Stimulated activated effector memory CD8-positive, alpha-beta T cell treated with anti-CD3 and anti-CD28 coated beads, Interleukin-12 subunit alpha, Interleukin-12 subunit beta, amount 100 ng/mL, for 72 hours (primary cell): Measurements from ENCODE around the gene MRPL18.

Experiments
- ATAC-seq: fragments of 150-1000 bp; cut with Tn5 transposase; 2 replicates; pipeline ENCODE4 v1.10.0; 2021
- DNase-seq, 2 donors: peaks; one replicate each; pipeline ENCODE4 v3.0.0; 2021 to 2022; ENCODE audit warnings: low spot score in 2 of 2
- H3K27ac Mint-ChIP-seq: one replicate; pipeline ENCODE4 v1.8.0; 2022; ENCODE audit warnings: mild to moderate bottlenecking, mixed read lengths
- H3K36me3 Mint-ChIP-seq: one replicate; pipeline ENCODE4 v1.8.0; 2022; ENCODE audit warnings: mild to moderate bottlenecking, mixed read lengths
- H3K4me1 Mint-ChIP-seq: one replicate; pipeline ENCODE4 v1.8.0; 2022; ENCODE audit warnings: mixed read lengths
- H3K4me3 Mint-ChIP-seq: one replicate; pipeline ENCODE4 v1.8.0; 2022; ENCODE audit warnings: mild to moderate bottlenecking, mixed read lengths
- H3K9me3 Mint-ChIP-seq: one replicate; pipeline ENCODE4 v1.8.0; 2022; ENCODE audit warnings: mixed read lengths

The MRPL18 gene

DNA sequence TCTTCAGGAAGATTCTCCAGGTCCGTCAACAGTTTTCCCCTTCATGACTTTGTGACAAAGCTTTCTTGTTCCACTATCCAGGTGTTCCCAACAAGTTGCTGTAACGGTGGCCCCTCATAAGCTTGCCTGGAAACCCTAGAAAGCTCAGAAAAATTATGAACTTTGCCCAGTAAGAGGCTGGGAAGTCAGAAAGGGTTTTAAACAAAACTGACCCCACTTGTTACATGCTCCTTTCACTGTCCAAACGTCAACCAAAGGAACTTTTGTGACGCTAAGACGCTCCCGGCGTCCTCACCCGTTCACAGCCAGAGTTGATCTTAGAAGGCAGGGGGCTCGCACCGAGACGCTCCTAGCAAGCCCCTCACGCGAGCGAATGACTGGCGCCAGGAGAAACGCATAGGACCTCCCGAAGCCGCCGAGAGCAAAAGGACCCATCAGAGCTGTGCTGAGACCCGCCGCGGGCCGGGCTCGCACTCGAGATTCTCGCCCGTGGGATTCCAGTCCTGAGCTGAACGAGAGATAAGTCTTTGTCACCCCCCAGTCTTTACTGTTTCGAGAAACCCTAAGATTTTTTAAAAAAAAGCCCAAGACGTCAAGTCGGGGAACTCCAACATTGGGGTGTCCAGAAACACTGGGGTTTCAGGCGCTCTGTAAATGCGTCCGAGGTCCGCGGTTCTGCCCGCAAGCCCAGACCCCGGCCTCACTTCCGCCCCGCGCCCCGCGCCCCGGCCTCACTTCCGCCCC, 29.0 kb upstream of the MRPL18 start:
- H3K27ac Mint-ChIP-seq = peak overlapping the region; percentile 92
- H3K4me1 Mint-ChIP-seq = peaks cover 31% of the 10 kb centered on the region
- peaks cover 88% of the 10 kb centered on the region for H3K36me3 Mint-ChIP-seq
- no peaks in the 10 kb centered on the region for H3K9me3 Mint-ChIP-seq
- peak overlapping the region; percentile 74 for H3K4me3 Mint-ChIP-seq
- peak in 1 of 2 donors; percentile 24 for DNase-seq
- ATAC-seq = peak; percentile 2

DNA sequence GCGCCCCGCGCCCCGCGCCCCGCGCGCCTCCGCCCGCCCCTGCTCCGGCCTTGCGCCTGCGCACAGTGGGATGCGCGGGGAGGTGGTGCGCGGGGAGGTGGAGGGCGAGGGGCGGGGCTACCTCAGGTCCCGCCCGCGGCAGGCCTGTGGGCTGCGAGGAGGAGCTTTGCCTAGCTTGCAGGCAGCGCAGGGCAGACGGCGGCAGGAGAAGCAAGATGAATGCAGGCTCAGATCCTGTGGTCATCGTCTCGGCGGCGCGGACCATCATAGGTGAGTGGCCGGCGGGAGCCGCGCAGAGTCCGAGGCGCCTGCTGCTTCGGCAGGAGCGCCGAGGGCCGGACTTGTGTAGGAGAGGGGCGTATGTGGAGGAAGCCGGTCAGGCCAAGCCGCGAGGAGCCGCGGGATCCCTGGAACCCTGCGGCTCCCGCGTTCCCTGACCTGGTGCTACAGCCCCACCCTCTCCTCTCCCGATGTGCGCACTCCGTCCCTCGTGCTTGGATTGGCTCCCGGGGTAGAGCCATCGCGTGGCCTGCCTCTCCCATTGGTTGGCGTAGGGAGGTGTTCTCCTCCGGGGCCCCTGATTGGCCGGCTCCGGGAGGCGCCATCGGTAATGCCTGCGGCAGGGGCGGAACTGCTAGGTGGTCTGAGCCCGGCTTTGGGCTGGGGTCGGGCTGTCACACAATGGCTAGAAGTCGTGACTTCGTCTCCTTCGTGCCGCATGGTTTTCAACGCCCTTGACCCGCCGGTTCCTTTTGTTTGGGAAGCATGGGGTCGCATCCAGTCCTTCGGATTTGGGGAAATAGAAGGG, 28.2 kb upstream of the MRPL18 start, which contains the start of gene ACAT2:
Gene ACAT2 (plus strand): TSS at position 173 of the 808 bp plus-strand sequence. CDS start 43 bp downstream, at position 216.
- Mint-ChIP-seq H3K4me3 (peak within 1 kb of the TSS; percentile 74), H3K9me3 (no peaks in the 10 kb centered on the region), H3K27ac (peak within 1 kb of the TSS; percentile 92), H3K36me3 (peaks cover 88% of the 10 kb centered on the region), H3K4me1 (peaks cover 39% of the 10 kb centered on the region)
- DNase-seq (peak; percentile 84 to 93), ATAC-seq (peak; percentile 98)

DNA sequence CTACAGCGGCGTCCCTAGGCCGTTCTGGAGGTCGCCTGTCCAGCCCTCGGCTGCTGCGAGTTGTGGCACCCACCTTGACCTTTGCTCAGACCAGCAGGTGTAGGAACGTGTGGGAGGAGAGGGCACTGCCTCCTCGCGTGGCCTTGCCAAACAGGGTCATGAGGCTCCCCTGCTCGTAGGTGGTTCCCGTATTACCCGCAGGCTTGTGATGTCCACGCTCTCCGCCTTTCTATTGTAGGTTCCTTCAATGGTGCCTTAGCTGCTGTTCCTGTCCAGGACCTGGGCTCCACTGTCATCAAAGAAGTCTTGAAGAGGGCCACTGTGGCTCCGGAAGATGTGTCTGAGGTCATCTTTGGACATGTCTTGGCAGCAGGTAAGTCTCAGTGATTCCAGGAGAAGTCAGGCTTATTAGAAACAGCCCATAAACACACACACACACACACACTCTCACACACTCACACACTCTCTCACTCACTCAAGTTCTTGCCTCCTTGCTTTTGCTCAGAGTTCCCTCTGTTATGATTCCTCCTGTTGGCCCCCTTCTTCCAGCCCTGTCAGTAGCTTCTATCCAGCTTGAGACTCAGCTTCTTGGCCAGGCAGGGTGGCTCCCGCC, 27.5 kb upstream of the MRPL18 start:
- Mint-ChIP-seq H3K27ac (peak overlapping the region; percentile 92), H3K4me1 (peaks cover 39% of the 10 kb centered on the region), H3K36me3 (peaks cover 88% of the 10 kb centered on the region), H3K9me3 (no peaks in the 10 kb centered on the region), H3K4me3 (peak overlapping the region; percentile 74)
- ATAC-seq (no peak), DNase-seq (no peak)

DNA sequence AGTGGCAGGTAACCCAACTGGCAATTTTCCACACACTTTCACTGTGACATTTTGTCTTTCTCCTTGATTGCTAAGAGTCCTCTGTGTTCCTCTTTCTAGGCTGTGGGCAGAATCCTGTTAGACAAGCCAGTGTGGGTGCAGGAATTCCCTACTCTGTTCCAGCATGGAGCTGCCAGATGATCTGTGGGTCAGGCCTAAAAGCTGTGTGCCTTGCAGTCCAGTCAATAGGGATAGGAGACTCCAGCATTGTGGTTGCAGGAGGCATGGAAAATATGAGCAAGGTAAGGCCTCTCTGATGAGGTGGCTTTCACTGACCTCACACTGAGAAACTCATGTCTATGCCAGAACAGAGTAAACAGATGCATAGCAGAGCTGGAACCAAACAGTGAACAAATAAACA, 23.4 kb upstream of the MRPL18 start:
- ATAC-seq (no peak), DNase-seq (no peak)
- no peak overlapping the region for H3K4me3 Mint-ChIP-seq
- peaks cover 100% of the 10 kb centered on the region for H3K36me3 Mint-ChIP-seq
- no peaks in the 10 kb centered on the region for H3K9me3 Mint-ChIP-seq
- peak overlapping the region; percentile 8 for H3K27ac Mint-ChIP-seq
- peaks cover 15% of the 10 kb centered on the region for H3K4me1 Mint-ChIP-seq

DNA sequence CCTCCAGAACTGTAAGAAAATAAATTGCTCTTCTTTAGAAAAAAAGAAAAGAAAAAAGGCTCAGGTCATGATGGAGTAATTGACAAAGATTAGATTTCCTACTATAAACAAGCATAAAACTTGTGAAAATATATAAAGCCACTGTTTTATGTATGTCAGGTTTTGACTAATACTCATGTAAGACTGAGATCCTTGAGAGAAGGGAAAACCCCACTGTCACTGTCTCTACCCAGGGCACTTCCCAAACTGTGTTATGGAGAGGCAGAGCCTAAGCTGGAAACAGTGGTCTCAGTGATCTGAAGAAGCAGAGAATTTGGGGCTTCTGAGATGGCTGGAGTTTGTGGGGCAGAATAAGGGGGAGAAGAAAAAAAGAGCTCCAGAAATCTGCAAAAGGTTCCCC, 20.8 kb upstream of the MRPL18 start:
- no peak overlapping the region for H3K4me3 Mint-ChIP-seq
- peak overlapping the region; percentile 6 for H3K27ac Mint-ChIP-seq
- DNase-seq (no peak), ATAC-seq (no peak)
- peaks cover 9% of the 10 kb centered on the region for H3K4me1 Mint-ChIP-seq
- no peaks in the 10 kb centered on the region for H3K9me3 Mint-ChIP-seq
- peaks cover 91% of the 10 kb centered on the region for H3K36me3 Mint-ChIP-seq

- Mint-ChIP-seq H3K4me1 (no peaks in the 10 kb centered on the region), H3K36me3 (peaks cover 90% of the 10 kb centered on the region), H3K4me3 (no peak overlapping the region), H3K9me3 (no peaks in the 10 kb centered on the region), H3K27ac (no peak overlapping the region)
- DNase-seq (no peak), ATAC-seq (no peak)
Measured at GRCh38 chr6:159772196-159772595, 18.1 kb upstream of the MRPL18 start.

GRCh38 chr6:159777240-159777904, 12.9 kb upstream of the MRPL18 start:
- H3K4me3 Mint-ChIP-seq = no peak overlapping the region
- no peak overlapping the region for H3K27ac Mint-ChIP-seq
- H3K4me1 Mint-ChIP-seq = peaks cover 8% of the 10 kb centered on the region
- H3K36me3 Mint-ChIP-seq = peaks cover 90% of the 10 kb centered on the region
- ATAC-seq = no peak
- no peak for DNase-seq
- no peaks in the 10 kb centered on the region for H3K9me3 Mint-ChIP-seq

GRCh38 chr6:159778131-159778530, 12.1 kb upstream of the MRPL18 start:
- no peak overlapping the region for H3K27ac Mint-ChIP-seq
- peaks cover 90% of the 10 kb centered on the region for H3K36me3 Mint-ChIP-seq
- ATAC-seq = no peak
- H3K9me3 Mint-ChIP-seq = no peaks in the 10 kb centered on the region
- DNase-seq = no peak
- peaks cover 16% of the 10 kb centered on the region for H3K4me1 Mint-ChIP-seq
- no peak overlapping the region for H3K4me3 Mint-ChIP-seq

- Mint-ChIP-seq H3K4me3 (no peak overlapping the region), H3K4me1 (peaks cover 17% of the 10 kb centered on the region), H3K9me3 (no peaks in the 10 kb centered on the region), H3K36me3 (peaks cover 94% of the 10 kb centered on the region), H3K27ac (no peak overlapping the region)
- ATAC-seq (no peak), DNase-seq (no peak)
Measured at GRCh38 chr6:159778542-159779103, 11.6 kb upstream of the MRPL18 start.

- Mint-ChIP-seq H3K27ac (peak overlapping the region; percentile 95), H3K4me3 (peak overlapping the region; percentile 95), H3K4me1 (peaks cover 55% of the 10 kb centered on the region), H3K9me3 (no peaks in the 10 kb centered on the region), H3K36me3 (peaks cover 98% of the 10 kb centered on the region)
- DNase-seq = peak in 1 of 2 donors; percentile 64
- ATAC-seq = no peak
Measured at GRCh38 chr6:159788276-159788675, 2.0 kb upstream of the MRPL18 start.

DNA sequence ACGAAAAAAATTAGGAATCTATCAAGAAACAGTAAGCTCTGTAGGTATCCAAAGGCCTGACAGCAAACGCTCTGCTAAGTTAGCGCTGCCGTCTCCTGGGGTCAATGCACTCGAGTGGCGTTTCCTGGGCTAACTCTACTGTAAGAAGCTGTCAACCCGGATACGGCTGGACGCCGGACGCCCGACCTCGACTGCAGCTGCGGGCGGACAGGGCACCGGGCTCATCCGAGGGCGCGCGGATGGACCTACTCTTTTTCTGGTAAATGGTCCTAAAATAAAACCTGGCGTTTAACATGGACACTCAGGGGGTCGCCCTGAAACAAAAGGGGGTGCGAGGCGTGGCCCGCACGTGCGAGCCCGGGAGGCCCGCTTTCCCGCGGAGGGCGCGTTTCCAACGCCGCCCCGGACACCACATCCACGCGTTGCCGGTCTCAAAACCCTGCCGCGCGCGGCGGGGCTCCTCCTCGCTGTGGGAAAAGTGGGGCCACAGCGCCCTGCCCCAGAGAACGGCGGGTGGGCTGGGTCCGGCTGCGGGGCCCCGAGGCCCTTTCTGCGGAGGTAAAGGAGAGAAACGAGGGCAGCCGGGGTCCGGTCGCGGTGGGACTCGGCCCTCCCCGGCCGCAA, 1.4 kb upstream of the MRPL18 start:
- Mint-ChIP-seq H3K4me1 (peaks cover 55% of the 10 kb centered on the region), H3K9me3 (no peaks in the 10 kb centered on the region), H3K27ac (peak overlapping the region; percentile 95), H3K4me3 (peak overlapping the region; percentile 95), H3K36me3 (peaks cover 98% of the 10 kb centered on the region)
- DNase-seq = peak; percentile 10 to 60
- ATAC-seq = no peak

- Mint-ChIP-seq H3K36me3 (peaks cover 98% of the 10 kb centered on the region), H3K4me3 (peak within 1 kb of the TSS; percentile 95), H3K27ac (peak within 1 kb of the TSS; percentile 95), H3K4me1 (peaks cover 54% of the 10 kb centered on the region), H3K9me3 (no peaks in the 10 kb centered on the region)
- DNase-seq (peak; percentile 86 to 99), ATAC-seq (peak; percentile 89)
Measured at GRCh38 chr6:159789377-159790148, 704 bp upstream of the MRPL18 start, which contains the start of gene TCP1. TCP1 (minus strand) TSS chr6:159789602; CDS start chr6:159789468, 134 bp downstream.

GRCh38 chr6:159790956-159791598, 810 bp downstream of the MRPL18 start:
- Mint-ChIP-seq H3K36me3 (peaks cover 97% of the 10 kb centered on the region), H3K9me3 (no peaks in the 10 kb centered on the region), H3K4me3 (peak overlapping the region; percentile 95), H3K4me1 (peaks cover 52% of the 10 kb centered on the region), H3K27ac (peak overlapping the region; percentile 95)
- ATAC-seq = no peak
- DNase-seq = peak in 1 of 2 donors; percentile 63
